Raji (cell line): ENCODE measurements around the gene ZNF774.
A peak's percentile ranks its signal among the peaks of the same experiment; 100 is the strongest.

Experiments used
- POLR2A ChIP-seq: IDR thresholded peaks from 2 replicates; pipeline ENCODE4 v1.6.1; 2011; ENCODE audit warnings: low read depth, low read length, control low read depth; ENCODE audit not compliant: insufficient read depth

ZNF774 gene

GRCh38 chr15:90365414-90366055, 13.5 kb downstream of the ZNF774 start:
- no peak for TF ChIP-seq POLR2A

GRCh38 chr15:90367576-90367975, 15.5 kb downstream of the ZNF774 start:
- no peak for TF ChIP-seq POLR2A

GRCh38 chr15:90375071-90375470, 23.0 kb downstream of the ZNF774 start:
- no peak for TF ChIP-seq POLR2A

DNA sequence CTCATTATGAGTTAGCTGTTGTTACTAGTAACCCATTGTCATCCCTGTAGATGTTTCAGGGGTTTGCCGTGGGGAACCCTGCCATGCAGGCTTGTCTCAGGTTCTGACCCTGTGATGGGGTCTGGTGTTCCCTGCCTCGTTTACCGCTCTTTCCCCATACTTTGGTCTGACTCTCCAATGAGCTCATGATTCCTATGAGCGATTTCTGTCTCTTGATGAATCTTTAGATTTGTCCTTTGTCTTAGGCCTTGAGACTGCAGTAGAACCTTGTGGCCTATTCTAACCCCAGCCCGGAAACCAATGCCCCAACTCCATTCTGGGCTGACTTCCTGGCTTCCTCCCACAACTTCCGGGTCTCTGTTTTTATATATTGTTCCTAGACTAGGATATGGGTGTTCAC, 24.7 kb downstream of the ZNF774 start:
- no peak for TF ChIP-seq POLR2A

DNA sequence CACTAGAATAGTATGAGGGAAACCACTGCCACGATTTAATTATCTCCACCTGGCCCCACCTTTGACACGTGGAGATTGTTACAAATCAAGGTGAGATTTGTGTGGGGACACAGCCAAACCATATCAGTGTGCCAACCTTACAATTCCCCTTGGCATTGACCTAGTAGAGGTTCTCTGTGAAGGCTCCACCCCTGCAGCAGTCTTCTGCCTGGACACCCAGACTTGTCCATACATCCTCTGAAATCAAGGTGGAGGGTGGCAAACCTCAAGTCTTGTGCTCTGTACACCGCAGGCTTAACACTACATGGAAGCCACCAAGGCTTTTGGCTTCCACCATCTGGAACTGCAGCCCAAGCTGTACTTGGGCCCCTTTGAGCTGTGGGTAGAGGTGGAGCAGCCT, 27.2 kb downstream of the ZNF774 start:
- TF ChIP-seq POLR2A, result no peak

GRCh38 chr15:90381515-90381914, 29.4 kb downstream of the ZNF774 start:
- TF ChIP-seq POLR2A, result no peak

DNA sequence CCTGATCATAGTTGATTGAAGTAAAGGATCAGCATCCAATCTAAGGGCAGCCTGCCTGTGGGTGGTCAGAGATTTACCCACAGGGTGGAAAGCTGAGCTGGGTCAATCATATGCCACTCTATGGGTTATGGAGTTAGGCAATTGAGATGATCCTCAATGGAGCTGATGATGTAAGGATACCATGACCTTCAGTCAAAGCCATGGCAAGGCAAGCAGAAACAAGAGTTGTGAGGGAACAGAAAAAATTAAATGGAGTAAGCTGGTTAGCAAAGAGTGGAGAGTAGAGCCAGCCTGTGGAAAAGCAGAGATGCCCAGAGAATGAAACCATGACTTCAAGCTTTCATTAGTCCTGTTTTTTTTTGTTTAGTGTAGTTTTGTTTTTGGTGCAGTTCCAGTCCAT, 30.2 kb downstream of the ZNF774 start:
- no peak for TF ChIP-seq POLR2A

DNA sequence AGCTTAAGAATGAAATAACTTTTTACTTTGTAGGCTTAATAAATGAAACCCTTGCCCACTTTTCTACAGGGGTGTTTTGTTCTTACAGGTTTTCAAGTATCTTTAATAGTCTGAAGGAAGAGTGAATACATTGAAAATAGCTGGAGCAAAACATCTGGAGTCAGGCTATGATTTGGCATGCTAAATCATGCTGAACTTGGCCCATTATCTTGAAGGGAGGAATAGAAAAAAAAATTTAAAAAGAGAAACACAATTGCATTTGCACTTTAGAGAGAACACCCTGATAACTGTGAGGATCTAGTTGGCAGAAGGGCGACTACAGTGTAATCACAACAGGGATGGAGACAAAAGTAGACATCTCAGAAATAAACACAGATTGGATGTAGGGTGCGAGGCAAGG, 34.1 kb downstream of the ZNF774 start:
- no peak for TF ChIP-seq POLR2A

GRCh38 chr15:90387534-90388461, 35.7 kb downstream of the ZNF774 start, which contains the start of gene IQGAP1:
TSS of gene IQGAP1 (plus strand) at chr15:90388242. CDS start at chr15:90388342, 100 bp downstream.
- TF ChIP-seq POLR2A, result peak; percentile 89

DNA sequence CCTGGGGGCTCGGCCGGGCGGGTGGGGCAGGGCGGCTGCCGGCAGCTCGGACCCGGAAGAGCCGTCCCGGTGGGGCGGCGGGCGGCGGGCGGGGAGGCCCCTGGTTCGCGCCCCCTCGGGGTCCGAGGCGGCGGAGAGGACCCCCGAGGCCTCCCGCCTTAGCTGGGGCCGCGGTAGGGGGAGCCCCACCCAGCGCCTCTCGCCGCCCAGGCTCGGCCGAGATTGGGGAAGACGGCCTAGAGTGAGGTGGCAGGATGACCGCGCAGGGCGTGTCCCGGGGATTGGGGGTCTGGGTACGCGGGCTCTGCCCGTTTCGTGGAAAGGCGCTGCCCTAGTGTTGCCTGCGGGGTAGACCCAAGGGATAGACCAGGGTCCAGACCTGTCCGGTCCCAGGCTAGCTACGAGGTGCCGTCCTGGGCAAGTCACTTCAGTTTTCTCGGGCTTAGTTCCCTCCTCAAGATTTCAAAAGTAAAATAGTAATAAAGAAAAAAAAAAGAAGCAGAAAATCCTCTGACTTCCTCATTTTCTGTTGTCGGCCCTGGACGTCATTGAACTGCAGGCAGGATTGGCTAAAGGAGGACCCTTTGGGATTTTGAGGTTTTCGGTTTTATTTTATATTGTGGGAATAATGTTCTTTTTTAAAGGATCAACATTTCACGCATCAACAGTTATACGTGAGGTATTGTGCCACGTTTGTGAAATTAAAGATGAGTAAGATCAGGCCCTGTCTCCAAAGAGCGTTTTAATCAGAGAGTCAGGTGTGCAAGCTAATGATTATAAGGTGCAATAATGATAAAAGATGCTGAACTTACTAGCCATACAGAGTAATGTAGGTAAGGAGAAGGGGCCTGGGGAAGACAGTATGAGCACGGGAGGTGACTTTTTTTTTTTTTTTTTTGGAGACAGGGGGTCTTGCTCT, 36.6 kb downstream of the ZNF774 start:
- TF ChIP-seq POLR2A, result no peak

GRCh38 chr15:90389513-90389912, 37.4 kb downstream of the ZNF774 start:
- TF ChIP-seq POLR2A, result no peak

DNA sequence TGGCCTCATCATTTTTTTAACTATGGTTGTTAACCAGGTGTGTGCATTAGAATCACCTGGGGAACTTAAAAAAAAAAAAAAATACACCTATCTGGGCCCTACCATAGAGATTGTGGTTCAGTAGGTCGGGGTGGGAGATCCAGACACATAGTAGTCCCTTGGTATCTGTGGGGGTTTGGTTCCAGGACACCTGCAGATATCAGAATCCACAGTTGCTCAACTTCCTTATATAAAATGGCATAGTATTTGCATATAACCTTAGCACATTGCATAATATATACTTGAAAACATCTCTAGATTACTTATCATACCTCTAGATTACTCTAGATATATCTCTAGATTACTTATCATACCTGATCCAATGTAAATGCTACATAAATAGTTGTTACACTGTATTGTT, 41.0 kb downstream of the ZNF774 start:
- TF ChIP-seq POLR2A, result no peak

DNA sequence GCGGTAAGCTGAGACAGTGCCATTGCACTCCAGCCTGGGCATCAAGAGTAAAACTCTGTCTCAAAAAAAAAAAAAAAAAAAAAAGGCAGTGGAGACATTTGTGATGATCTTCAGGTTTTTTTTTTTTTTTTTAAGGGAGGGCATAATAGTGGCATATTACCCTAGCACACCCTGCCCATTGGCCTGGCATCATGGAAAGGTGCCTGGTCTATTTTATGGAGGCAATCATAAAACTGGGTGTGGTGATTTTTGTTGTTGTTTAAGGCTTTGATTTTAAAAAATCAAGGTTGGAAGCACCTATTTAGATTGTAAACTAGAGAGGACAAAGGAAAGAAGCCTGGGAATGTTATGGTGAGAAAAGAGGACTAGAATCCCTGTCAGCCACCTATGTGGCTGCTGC, 42.0 kb downstream of the ZNF774 start:
- TF ChIP-seq POLR2A, result no peak

DNA sequence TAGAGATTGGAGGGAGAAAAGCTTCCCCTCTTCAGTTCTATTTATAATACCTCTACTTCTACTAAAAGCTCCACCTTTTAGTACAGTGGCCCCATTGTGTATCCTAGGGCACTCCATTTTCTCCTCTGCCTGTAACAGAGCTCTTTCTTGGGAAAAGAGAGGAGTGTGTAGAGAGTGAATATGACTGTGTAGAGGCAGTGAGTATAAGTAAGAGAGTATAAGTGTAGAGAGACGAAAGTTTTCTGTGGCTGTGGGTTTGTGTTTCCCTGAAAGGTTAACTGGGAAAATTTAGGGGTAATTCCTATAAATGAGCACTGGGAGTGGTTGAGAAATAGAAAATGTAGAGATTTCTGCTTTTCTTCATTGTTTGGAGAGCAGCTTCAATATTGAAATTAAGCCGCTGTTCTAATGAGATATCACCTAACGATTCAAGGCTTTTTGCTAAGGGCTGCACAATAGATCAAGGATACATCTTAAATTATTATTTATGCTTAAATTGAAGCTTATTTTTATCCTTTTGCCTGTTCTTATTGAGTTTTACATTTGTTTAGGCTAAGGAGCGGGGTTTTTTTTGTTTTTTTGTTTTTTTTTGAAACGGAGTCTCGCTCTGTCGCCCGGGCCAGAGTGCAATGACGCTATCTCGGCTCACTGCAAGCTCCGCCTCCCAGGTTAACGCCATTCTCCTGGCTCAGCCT, 42.8 kb downstream of the ZNF774 start:
- TF ChIP-seq POLR2A, result no peak

DNA sequence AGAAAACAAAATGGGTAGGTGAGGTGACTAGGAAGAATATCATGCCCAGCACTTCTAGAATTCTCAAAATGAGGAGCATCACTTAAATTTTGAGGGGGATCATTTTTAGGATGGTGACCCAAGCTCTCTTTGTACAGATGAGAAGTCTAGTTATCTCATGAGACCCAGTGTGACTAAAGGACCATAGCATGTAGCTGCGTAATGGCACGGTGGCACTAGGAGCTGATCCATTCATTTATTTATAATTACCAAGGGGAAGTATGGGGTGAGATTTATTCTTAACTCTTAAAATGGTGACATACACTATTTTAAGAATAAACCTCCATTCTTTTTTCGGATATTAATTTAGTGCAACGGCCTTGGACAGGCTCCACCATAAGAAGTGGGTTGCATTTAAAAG, 44.2 kb downstream of the ZNF774 start:
- TF ChIP-seq POLR2A, result no peak
